GOT3 (cell line): ENCODE results near the gene CFL1.
"Not testable (repeated sequence)": the region's sequence is repeated elsewhere in the genome, so short reads cannot be mapped to it uniquely, and the experiment has no call there.

Experiments used
- DNase-seq: peaks from one replicate; lab custom pipeline; 2025; ENCODE audit warnings: mixed read lengths; lab: John Stamatoyannopoulos, UW

CFL1 gene

DNA sequence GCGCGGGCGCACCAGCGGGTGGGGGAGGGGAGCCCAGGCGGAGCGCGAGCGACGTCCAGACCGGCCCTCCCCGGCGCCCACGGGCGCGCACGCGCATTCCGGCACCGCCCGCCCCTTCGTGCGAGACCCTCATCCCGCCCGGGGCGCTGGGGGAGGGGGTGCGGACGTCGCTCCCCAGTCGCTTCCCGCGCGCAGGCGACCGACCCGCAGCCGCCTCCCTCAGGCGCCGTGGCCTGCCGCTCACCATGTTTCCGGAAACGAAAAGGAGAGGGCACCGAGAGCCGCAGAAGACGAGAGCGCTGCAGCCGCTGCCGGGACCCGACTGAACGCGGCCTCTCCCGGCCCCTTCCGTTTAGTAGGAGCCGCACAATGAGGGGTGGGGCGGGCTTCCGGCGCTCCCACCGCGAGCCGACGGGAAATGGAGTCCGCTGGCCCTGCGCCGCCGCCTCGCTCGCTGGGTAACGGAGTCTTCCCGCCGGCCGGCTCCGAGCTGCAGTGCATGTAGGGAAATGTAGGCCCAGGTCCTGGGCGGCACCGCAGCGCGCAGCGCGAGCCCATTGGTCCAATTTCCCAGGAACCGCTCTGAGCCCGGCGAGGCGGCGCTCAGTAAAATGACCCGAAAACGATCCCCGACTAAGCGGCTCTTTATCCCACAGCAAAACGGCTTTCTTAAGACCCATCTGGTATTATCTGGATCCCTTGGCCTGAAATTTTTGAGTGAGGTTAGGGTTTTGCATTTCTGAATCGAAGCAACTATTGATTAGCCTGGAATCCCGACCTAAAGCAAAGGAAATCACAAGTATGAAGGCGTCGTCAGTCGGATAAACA, at the start of gene CFL1:
TSS of gene CFL1 (minus strand) at position 328 of the 828 bp plus-strand sequence. CDS start at position 247, 81 bp downstream.
- DNase-seq = peak; percentile 87

DNA sequence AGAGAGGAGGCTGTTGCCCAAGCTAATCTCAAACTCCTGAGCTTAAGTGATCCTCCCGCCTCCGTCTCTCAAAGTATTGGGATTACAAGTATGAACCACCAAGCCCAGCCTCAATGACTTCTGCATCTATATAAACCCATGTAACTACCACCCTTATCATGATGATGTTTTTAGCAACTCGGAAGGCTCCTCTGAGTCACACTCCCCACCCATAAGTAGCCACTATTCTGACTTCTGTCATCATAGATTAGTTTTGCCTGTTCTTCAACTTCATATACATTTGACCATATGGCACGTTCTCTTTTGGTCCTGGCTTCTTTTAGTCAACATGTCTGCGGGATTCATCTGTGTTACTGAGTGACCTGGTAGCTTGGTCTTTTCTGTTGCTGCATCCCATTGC, 48.6 kb upstream of the CFL1 start:
- DNase-seq = no peak

GRCh38 chr11:65903715-65904114, 45.7 kb upstream of the CFL1 start:
- DNase-seq = no peak

DNA sequence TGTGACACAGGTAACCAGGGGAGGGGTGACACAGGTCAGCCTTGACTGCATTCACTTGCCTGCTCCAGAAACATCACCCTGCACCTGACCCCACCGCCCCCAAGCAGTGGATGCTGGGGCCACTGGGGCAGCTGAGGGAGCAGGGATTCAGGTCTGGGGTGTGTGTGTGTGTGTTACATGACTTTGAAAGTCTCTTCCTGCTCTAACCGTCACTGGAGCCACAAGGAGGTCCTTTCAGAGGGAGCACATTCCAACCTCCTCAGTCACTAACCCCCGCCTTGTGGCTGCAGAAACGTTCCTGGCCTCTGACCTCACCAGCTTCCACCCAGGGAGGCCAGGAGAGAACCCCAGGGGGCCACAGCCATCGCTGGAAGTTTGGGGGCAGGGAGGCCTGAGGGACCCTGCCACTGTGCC, 45.1 kb upstream of the CFL1 start:
- no peak for DNase-seq

GRCh38 chr11:65900899-65901180, 42.9 kb upstream of the CFL1 start:
- DNase-seq = no peak

DNA sequence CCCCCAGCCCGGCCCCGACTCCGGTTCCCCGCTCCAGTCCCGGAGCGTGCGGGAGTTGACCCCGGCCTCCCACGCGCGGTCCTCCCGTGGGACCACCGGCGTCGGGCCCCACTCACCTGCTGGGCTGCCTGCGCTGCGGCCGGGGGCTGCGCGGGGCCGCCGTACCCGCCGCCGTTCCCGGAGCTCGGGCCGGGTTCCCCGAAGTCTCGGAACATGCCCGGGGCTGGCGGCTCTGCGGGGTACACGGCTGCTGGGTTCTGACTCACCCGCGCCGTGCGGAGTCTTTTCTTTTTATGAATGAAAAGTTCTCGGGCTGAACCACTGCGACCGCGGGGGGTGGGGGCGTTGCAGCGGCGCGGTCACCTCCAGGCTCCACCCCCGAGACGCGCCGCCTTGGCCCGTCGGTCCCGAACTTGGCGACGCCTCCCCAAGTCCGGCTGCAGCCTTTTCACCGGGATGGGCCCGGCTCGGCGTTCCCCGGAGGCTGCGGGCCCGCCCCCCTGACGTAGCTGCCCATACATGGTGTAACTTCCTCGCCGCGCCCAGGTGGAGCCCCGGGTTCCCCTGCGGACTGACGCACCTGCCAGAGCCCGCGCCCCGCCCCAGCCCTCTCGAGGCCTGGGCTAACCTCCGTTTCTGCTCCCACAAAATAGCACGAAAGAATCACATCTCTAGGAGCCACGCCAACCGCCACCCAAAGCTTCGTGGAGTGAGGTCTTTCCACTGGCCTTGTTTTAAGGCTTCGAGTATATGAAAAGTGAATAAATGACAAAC, 42.3 kb upstream of the CFL1 start, which contains the start of gene FOSL1:
TSS of gene FOSL1 (minus strand) at position 264 of the 774 bp plus-strand sequence. CDS start at position 215, 49 bp downstream.
- peak; percentile 55 for DNase-seq

GRCh38 chr11:65899356-65900124, 41.6 kb upstream of the CFL1 start:
- no peak for DNase-seq

GRCh38 chr11:65898656-65899355, 40.8 kb upstream of the CFL1 start:
- no peak for DNase-seq

DNA sequence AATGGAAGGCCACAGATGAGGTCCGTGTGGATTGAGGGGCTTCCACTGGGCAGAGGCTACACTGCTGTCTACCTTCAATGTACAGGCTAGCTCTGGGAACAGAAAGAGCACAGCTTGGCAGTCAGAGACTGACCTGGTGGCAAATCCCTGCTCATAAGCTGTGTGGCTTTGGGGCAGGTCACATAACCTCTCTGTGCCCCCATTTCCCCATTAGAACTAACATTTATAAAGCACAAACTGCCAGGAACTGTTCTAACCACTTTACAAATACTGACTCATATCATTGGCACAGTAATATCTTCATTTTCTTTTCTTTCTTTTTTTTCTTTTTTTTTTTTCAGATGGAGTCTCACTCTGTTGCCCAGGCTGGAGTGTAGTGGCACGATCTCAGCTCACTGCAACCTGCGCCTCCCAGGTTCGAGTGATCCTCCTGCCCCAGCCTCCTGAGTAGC, 39.1 kb upstream of the CFL1 start:
- DNase-seq = no peak

DNA sequence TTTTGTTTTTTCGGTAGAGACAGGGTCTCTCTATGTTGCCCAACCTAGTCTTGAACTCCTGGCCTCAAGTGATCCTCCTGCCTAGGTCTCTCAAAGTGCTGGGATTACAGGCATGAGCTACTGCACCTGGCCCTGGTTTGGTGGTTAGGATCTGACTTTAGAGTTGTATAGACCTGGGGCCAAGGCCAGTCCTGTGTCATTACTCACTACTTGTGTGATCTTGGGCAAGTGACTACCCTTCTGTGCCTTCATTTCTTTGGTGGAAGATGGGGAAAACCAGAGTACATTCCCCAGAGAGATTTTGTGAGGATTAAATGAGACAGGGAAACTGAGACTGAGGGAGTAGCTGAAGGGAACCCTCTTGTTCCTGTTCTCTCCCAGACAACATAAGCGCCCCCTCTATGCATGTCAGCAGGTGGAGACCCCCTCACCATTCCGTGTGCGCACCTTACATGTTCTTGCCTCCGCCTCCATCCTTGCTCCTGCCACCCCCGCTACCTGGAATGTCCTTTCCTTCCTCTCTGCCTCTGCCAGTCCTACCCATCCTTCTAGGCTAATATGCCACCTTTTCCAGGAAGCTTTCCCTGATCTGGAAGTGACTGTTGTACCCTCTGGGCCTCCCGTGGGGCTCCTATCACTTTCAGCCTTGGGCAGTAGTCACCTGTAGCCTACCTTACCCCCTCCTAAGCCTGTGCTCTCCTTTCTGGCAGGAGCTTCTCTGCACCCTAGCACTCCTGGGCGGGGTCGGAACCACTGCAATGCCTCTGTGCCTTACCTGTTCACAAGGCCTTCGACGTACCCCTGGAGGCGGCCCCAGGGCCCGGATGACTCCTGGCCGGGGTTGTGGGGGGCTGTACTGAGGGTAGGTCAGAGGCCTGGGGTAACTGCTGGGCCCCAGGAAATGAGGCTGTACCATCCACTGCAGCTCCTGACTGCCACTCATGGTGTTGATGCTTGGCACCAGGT, 38.3 kb upstream of the CFL1 start:
- DNase-seq = no peak

GRCh38 chr11:65895482-65895981, 37.6 kb upstream of the CFL1 start:
- DNase-seq = no peak

DNA sequence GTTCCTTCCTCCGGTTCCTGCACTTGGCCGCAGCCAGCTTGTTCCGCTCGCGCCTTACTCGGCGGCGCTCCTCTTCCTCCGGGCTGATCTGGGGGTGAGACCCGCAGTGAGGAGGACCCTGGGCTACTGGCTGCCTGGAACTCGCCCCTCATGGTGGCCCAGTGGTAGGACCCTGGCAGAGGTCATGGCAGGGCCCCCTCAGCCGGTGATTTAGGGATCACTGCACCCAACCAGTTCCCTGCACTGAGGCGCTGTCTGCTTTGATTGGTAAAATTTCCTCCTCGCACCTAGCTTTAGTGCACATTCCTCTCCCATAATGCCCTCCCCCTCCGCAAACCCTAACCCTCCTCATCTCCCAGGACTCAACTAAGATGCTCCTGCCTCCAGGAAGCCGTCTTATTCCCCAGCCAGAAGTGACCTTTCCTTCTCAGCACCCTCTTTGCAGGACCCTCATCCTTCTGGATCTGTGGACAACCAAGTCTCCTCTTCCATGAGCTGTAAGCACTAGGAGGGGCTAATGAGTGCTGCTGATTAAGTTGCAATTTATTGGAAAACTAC, 36.1 kb upstream of the CFL1 start:
- DNase-seq = no peak

DNA sequence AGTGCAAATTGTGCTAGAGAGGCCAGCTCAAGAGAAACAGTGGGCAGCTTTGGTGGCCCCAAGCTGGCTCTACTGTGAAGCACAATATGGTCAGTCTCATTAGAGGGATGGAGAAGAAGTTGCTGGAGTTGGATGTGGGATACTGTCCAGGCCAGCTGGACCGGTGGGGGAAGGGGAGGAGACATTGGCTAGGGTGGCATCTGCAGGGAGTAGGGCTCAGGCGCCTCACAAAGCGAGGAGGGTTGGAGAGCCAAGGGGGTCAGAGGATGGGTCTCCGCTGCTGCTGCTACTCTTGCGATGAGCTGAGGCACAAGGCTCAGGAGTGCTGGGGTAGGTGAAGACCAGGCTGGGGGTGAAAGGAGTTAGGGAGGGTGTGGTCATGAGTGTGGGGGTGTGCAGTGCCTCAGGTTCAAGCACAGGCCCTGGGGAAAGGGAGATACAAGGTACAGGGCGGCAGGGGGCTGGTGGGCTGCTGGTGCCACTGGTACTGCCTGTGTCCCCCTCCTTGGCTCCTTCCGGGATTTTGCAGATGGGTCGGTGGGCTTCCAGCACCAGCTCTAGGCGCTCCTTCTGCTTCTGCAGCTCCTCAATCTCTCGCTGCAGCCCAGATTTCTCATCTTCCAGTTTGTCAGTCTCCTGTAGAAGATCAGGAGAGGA, 34.8 kb upstream of the CFL1 start:
- DNase-seq = no peak

DNA sequence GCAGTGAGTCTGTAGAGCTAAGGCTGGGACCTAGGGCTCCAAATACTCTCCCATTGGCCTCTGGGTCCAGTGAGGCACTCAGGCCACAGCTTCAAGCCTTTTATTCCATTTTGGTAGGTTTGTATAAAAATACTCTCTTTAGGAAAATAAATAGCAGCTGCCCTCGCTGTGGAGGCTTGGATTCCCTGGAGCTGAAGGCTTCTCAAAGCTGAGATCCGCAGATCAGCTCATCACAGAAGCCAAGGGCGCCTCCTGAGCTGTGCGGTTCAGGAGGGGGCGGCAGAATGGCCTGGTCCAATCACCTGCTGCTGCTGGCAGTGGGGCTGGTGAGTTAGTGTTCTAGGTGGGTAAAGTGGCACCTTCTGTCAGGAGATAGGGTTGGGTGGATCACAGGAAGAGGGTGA, 34.2 kb upstream of the CFL1 start:
- DNase-seq = not testable (repeated sequence)

- DNase-seq = no peak
Measured at GRCh38 chr11:65891219-65892136, 33.5 kb upstream of the CFL1 start.

GRCh38 chr11:65890324-65891218, 32.6 kb upstream of the CFL1 start, which contains the start of gene CCDC85B:
Gene CCDC85B (plus strand): TSS chr11:65890673. CDS start chr11:65890784, 111 bp downstream.
- peak; percentile 84 for DNase-seq

DNA sequence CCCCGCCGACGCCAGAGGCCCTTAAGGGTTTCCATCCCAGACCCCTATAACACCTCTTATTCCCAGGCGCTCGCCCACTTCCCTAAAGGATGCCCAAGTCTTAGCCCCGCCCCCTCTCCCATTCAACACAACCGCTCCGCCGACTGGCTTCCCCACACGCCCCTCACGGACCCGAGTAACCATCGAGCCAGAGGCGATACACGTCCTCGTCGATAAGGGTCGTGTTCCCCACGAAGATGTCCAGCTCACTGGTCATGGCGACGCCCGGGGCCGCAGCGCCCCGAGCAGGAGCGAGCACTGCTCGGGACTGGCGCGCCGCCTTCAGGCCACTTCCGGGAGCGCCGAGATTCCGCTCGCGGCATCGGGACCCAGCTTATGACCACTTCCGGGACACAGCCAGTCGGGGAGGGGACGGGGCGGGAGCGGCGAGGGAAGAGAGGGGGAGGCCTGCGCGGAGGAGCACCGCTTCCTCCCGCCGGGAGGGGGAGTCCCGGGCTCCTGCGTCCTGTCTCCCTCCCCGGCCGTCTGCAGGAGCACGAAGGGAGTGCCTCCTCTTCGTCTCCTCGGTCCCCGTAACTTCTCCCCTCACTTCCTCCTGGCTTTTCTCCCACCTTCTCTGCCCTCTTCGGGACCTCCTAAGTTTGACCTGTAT, 30.3 kb upstream of the CFL1 start, which contains the start of gene FIBP:
TSS of gene FIBP (minus strand) at position 309 of the 652 bp plus-strand sequence. CDS start at position 256, 53 bp downstream.
- peak; percentile 74 for DNase-seq
